Hypothalamus (tissue), 51 donors: ENCODE data around the gene APOBEC3A.
"Not testable (repeated sequence)": the region's sequence is repeated elsewhere in the genome, so short reads cannot be mapped to it uniquely, and the experiment has no call there.

Experiments used
- DNase-seq, 51 donors: peaks; one replicate each; lab custom pipeline; 2025; lab: John Stamatoyannopoulos, UW

APOBEC3A gene

DNA sequence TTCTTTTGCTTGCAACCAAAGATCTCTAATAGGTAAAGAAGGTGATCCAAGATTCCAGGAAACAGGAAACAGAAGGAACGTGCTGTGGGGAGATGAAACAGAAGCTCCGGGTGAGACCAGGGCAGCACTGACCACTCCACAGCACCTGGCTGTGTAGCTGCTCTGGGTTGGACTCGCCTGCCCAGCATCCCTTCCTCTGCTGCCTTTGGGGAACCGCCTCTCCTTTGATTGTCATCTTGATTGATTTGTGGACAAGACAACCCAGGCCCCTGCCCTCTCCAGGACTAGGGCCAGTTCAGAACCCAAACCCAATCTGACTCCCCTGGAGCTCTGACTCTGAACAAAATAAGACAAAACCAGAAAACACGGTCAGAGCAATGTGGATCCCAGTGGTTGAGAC is 14.7 kb upstream of the APOBEC3A start:
- DNase-seq: no peak

DNA sequence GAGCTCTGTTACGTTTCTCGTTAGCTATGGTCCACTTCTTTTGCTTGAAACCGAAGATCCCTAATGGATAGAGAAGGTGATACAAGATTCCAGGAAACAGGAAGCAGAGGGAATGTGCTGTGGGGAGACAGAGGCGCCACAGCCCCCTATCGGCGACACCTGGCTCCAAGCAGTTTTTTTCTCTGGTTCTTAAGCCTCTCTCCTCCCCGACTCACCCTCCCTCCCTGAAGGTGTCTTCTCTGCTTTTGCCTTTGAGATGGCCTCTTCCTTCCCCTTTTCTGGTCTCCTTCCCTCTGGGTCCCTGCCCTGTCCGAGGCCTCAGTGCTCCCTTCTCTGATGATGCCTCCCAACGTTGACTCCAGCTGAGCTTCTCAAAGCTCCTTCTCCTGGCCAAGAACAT is 14.2 kb upstream of the APOBEC3A start:
- DNase-seq: no peak

DNA sequence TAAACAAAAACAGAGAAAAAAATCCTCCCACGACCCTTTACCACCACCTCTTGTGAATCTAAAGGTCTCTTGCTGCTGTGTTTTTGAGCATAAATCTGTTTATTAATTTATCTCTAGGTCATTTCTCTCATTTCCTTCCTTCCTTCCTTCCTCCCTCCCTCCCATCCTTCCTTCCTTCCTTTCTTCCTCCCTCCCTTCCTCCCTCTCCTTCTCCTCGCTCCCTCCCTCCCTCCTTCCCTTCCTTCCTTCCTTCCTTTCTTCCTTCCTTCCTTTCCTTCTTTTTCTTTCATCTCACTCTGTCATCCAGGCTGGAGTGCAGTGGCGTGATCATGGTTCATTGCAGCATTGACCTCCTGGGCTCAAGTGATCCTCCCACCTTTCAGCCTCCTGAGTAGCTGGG is 13.5 kb upstream of the APOBEC3A start:
- no peak for DNase-seq

DNA sequence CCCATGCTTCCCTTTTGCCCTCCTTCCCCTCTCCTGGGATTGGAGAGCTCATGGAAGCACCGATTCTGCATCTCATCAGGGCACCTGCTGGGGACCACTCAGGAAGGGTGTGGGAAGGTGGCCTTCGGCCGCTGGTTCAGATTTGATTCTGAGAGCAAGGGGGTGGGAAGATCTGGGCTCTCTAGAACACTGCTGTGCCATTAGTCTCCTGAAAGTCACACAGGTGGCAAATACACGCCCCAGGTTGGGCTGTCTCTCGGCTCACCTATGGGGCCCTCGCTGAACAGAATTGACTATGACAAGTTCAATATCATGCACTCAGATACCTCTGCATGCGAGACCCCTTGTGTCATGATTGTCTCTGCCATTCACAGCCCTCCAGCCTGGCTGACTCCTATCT is 12.8 kb upstream of the APOBEC3A start:
- no peak for DNase-seq

DNA sequence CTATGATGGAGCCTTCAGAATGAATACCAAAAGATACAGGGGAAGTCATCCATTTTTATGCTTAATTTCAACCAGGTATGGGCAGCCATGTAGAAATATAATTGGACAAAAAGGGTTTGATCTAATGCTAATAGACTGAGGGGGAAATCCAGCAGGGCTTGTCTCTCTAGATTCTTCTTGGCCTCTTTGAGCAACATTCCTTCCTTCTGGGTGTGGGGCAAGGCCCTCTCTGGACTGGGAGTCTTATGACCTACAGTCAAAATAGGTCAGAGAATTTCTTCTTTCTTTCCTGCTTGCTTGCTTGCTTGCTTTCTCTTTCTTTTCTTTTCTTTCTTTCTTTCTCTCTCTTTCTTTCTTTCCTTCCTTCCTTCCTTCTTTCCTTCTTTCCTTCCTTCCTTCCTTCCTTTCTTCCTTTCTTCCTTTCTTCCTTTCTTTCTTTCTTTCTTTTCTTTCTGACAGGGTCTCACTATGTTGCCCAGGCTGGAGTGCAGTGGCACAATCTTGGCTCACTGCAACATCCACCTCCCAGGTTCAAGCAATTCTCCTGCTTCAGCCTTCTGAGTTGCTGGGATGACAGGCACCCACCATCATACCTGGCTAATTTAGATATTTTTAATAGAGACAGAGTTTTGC is 11.6 kb upstream of the APOBEC3A start:
- not testable (repeated sequence) for DNase-seq

DNA sequence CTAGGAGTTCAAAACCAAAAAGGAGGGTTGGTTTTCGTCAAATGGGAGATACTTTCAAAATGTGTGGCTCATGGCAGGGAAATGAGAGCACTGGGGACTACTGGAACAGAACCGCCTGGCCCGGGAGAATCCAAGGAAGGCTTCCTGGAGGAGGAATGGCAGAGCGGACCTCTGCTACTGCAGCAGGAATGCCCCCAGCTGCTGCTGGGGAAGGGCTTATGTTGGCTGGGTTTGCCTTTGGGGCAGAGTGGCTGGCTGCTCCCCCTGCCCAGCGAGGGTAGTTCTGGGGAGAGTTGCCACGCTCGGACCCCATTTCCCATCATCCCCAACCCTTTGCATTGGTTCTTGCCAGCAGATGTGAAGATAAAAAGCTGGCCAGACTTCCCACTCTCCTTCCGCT is 10.6 kb upstream of the APOBEC3A start:
- DNase-seq: no peak

DNA sequence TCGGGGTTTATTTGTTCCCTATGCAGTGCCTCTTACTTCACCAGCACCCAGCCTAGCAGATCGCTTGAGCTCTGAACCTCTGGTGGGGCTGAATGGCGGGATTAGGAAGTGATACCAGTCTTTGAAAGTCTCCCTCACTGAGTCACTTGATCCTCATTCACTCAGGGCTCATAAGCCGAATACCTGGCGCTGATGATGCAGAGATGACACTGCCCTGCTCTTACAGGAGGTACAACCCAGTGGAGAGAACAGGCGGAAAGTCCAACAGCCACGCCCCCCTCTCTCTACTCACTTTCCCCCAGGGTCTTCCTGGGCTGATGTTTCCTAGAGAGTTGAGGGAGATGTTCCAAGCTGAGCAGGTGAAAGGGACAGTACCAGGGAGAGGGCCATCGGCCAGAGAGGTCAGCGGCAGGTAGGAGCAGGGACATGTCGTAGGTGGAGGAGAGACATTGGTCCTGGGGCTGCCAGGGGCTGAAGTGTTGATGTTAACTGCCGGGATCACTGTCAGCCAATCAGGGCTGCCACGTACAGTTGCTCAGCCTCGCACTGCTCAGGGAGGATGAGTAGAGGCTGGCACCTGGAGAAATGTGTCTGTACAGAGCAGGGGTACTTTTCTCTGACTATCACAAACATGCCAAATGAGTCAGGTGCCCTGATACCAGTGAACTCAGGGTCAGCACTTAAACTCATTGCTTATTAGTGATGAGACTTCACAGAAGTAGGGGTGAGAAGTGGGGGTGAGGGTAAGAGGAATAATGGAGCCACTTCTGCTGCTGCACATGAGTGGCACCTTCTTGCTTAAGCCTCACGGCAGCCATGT is 9.9 kb upstream of the APOBEC3A start:
- DNase-seq: no peak

DNA sequence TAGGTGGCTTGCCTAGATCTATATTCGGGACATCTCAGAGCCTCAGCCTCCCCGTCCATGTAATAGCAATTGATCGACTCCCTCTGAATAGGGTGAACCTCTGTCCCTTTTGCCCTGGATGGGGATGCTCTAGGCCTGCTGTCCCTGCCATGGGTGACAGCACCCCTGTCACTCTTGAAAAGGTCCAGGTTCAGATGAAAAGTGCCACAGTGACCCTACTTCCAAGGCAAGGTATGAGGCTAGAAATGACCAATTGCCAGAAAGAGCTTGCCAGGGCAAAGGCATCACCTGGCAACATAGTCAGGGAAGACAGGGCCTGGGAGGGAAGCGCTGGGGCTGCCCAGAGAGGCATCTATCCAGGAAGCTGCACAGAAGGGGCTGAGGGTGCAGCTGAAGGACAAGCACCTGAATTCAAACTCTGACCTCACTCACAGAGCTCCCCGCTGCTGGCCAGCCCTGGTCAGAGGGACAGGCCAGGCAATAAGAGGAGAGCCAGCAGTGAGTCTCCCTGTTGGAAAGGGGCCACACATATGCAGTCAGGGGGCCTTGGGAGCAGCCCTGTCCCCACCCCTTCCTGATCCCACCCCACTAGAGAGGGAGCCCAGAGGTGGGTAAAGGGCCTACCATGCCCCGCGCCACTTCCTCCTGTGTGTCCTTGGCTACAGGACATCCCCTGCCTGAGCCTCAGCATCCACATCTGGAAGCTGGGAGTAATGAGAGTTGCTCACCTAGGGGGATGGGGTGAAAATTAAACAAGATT is 9.0 kb upstream of the APOBEC3A start:
- DNase-seq: no peak

DNA sequence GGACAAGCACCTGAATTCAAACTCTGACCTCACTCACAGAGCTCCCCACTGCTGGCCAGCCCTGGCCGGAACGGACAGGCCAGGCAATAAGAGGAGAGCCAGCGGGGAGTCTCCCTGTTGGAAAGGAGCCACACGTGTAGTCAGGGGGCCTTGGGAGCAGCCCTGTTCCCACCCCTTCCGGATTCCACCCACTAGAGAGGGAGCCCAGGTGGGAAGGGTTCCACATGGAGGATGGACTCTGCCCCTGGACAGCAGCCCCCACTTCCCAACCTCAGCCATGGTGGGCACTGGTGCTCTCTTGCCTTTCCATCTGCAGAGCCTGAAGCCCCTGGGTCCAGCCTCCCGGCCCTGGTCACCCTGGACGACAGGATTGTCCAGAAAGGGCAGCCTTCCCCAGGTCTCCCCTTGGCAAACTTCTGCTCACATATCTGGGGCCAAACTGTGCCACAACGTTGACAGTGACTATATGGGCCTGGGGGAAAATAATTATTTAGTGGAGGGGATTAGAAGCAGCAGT is 7.5 kb upstream of the APOBEC3A start:
- DNase-seq: no peak

DNA sequence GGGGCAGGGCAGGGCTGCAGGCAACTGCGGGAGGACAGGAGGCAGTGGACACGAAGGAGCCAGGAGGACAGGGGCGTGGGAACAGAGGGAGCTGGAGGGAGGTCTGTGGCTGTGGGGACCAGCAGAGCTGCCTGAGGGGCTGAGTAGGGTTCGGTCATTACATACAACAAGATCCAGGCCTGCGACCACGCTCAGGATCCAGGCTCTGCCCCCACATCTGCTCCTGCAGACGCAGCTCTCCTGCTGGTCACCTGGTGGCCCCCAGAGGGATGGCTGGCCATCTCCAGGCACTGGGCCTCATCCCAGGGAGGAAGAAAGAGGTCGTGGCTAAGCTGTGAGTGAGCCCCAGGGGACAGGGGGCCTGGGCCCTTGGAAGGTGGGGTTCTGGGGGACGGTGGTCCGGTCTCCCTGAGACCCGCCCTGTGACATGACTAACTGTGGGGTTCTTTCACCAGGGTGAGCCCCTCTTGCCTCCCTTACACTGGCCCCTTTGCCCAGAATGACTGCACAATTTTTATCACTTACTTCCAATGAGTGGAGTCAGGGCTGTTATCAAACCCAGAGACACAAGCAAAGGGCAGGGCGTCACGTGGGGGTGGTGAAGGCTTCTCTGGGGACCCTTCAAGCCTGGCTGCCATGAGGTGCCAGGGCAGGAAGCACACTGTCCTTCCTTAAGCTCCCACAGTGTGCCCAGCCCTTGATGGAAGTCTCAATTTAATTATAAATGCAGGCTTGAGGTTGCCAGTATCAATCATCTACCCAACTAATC is 6.7 kb upstream of the APOBEC3A start:
- DNase-seq: no peak

DNA sequence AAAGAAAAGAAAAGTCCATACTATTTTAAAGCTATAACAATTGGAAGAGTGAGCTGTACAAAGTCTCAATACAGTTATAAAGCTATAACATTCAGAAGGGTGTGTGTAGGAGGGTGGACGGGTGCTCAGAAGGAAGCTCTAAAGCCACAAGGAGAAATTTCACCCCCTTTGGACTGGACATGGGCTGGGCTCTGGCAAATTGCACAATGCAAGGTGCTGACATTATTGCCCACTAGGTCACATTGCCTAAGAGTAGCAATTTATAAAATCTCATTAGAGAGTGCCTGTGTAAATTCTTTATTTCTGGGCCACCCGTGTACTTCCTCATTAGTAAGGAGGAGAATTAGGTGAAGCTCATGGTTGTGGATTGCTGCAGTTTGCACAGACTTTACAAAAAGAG is 5.7 kb upstream of the APOBEC3A start:
- DNase-seq: no peak

DNA sequence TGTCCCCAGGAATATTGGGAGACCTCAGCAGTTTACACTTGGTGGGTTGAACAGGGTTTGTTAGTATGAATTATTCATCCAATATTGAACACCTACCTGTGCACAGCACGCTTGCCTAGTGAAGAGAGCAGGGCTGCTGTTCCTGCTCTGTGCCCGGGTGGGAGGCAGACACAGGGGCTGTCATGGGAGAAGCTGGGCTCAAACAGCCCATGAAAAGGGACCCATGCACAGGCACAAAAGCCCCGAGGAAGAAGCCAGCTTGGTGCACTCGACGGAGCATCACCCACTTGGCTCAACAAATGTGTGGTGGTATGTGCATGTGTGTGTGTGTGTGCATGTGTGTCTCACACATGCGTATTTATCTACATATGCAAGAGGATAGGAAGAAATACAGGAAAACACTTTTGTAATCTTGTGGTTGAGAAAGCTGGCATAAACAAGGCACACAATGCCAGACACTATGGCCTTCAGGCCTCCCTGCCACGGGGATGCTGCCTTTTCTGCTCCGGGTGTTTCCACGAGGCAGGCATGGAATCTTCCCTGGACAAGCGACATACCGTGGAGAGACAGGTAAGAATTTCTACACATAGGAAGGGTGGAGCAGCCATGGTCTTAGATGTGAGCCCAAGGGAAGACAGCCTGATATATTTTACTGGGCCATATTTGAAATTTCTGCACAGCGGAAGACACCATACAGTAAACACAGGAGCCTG is 5.0 kb upstream of the APOBEC3A start:
- DNase-seq: no peak

DNA sequence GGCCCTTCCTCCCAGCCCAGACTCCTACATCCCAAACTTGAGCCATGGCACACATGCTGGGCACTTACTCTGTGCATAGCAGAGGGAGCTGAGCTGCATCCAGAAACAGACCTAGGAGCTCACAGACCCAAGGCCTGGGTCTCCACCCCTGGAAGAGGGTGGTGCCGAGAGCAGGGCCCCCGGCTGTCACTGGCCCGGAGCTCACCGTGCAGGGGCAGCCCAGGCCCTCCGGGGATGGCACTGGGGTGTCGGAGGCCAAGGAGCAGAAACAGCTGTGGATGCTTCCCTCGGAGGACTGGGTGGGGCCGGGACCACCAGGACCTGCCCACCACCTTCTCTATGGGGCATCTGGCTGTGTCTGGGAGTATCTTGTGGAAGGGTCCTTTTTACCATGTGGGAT is 4.3 kb upstream of the APOBEC3A start:
- no peak for DNase-seq

DNA sequence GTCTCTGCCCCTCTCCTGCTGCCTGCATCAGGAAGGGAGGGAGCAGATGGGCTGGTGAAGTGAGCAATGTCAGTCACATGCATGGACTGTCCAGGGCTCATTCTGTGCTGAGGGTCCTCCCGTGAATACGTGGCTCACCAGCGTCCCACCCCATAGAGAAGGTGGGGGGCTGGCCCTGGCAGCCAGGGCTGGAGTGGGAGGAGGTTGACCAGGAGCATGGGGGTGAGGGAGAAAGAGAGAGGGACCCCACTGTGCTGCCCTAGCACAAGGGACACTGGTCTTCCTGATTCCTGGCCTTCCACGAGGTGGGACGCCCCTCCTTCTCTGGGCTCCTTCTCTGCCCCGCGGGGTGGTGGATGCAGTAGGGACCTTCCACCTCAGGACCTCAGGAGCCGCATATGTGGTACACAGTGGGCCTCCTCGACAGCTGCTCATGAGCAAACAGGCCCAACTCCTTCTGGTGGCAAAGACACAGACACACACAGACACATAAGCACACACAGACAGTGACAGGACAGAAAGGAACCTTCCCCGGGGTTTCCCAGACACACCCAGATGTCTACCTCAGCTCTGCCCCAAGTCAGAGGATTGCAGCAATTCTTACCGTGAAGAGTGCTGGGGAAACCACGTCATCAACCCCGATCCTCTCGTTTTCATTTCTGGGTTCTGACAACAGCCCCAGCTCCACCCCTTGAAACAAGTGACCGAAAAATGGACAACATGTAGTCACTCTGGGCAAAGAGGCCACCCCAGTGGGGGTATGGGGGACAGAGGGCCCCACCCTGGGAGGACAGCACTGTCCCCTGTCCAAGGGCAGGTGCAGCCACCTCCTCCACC is 3.6 kb upstream of the APOBEC3A start:
- DNase-seq: no peak

DNA sequence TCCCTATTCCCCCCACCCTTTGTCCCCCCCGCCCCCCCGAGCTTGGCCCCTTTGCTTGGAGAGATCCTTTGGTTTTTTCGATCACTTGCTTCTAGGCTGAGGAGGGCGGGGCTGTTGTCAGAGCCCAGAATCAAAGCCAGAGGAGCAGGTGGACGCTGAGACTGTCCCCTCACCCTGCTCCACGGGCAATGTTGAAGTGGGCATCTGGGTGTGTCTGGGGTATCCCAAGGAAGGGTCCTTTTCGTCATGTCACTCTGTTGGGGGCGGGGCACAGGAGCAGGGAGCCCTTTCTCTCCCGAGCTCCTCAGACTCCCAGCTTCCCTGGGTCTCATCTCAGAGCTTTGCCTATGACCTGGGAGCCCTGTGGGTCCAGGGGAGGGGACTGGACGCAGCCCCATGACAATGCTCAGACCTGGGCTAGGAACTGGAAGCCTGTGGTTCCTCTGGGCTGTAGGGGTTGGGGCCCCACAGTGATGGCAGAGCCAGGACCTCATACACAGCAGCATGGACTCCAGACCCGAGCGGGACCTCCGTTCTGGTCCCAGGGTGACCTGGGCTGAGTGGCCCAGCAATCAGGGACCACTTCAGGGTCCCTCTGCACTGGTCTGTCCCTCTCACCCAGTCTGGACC is 2.9 kb upstream of the APOBEC3A start:
- no peak for DNase-seq

DNA sequence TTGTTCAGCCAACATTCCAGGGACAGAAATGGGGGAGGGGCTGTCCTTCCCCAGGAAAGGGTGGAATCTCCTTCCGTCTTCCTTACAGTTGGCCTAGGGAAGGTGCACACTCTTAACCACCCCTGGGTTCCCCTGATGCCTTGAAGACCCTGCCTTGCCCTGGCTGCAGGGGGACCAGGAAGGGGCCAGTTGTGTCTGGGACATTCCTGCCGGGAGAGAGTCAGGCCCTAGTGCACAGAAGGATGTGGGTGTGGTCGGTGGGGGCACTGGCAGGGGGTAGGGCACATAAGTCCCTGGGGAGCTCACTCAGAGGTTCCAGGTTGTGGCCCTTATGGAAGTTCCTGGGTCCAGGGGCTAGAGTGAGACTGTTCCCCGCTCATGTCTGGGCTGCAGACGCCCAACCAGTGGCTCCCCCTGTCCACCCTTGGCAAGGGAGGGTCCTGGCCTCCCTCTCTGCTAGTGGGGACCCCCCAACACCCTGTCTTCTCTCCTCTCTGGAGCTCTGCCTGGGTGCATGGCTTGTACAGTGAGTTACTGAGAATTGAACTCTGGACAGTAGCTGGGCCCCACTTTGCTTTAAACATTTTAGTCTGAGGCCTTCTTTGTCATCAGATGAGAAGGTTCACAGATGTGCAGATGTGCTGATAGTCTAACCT is 2.0 kb upstream of the APOBEC3A start:
- no peak for DNase-seq

DNA sequence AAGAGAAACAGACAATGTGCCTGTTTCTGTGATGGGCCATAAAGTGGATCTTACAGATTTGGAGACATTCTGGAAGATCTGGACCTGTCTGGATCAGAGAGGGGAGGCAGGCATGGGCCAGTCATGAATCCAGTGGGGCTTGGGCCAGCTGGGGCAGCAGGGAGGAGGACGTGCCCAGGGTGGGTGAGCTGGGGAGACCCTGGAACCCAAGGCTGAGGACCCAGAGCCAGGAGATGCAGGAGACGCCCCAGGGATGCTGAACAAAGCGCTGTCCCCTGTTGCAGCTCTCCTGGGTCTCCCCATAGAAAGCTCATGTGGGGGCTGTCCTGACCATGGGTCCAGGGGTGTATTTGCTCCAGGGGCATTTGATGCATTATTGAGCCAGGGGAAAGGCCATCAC is 1.5 kb upstream of the APOBEC3A start:
- no peak for DNase-seq

DNA sequence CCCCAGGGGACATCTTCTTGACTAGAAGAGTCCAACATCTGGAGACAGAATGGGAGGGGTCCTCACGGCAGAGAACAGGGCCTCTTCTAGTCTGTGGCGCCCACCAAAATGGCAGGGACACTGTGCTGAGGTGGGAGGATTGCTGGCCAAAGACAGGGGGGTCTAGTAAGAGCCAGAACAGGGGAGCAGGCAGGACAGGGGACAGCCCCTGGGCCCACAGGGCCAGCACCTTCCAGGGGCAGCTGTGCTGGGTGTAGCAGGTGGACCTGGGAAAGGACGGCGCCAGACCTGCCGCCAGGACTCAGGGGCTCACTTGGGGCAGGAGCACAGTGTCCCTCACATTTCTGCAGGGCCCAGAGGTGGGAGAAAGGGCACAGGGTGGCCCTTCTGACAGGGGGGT is 858 bp upstream of the APOBEC3A start:
- DNase-seq: no peak
